ENCODE results near the gene RGS8. TPM values are rescaled to one million over a fixed set of nuclear protein-coding genes. Genes with fewer than 3 reads are reported as not detected.

The RGS8 gene
- 0.78 and 1.5 TPM in 2 replicates for total RNA-seq

GRCh38 chr1:182684116-182684828 is at the start of gene RGS8:
TSS of gene RGS8 (minus strand) at chr1:182684587. CDS start at chr1:182669649, 14,938 bp downstream.

Other genes starting within 250 kb of the RGS8 start
- gene RGSL1, start 234.4 kb downstream of the RGS8 start, total RNA-seq = not detected in 2 replicates
- 13.2 and 13.9 TPM in 2 replicates for gene RNASEL, start 95.3 kb downstream of the RGS8 start, total RNA-seq
- 17.2 and 18.8 TPM in 2 replicates for gene RGS16, start 80.2 kb downstream of the RGS8 start, total RNA-seq
- gene NPL, start 105.2 kb upstream of the RGS8 start, total RNA-seq = 2.9 and 5.9 TPM in 2 replicates
- 141 and 145 TPM in 2 replicates for gene DHX9, start 154.8 kb upstream of the RGS8 start, total RNA-seq